DMS153 treated with DMSO at 0.1 percent for 48 hours (cell line): ENCODE measurements around the gene DELE1.

ENCODE experiments used
- DNase-seq: peaks from one replicate; lab custom pipeline; 2025; ENCODE audit not compliant: unreplicated experiment; lab: John Stamatoyannopoulos, UW

Gene DELE1, protein sequence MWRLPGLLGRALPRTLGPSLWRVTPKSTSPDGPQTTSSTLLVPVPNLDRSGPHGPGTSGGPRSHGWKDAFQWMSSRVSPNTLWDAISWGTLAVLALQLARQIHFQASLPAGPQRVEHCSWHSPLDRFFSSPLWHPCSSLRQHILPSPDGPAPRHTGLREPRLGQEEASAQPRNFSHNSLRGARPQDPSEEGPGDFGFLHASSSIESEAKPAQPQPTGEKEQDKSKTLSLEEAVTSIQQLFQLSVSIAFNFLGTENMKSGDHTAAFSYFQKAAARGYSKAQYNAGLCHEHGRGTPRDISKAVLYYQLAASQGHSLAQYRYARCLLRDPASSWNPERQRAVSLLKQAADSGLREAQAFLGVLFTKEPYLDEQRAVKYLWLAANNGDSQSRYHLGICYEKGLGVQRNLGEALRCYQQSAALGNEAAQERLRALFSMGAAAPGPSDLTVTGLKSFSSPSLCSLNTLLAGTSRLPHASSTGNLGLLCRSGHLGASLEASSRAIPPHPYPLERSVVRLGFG

DNA sequence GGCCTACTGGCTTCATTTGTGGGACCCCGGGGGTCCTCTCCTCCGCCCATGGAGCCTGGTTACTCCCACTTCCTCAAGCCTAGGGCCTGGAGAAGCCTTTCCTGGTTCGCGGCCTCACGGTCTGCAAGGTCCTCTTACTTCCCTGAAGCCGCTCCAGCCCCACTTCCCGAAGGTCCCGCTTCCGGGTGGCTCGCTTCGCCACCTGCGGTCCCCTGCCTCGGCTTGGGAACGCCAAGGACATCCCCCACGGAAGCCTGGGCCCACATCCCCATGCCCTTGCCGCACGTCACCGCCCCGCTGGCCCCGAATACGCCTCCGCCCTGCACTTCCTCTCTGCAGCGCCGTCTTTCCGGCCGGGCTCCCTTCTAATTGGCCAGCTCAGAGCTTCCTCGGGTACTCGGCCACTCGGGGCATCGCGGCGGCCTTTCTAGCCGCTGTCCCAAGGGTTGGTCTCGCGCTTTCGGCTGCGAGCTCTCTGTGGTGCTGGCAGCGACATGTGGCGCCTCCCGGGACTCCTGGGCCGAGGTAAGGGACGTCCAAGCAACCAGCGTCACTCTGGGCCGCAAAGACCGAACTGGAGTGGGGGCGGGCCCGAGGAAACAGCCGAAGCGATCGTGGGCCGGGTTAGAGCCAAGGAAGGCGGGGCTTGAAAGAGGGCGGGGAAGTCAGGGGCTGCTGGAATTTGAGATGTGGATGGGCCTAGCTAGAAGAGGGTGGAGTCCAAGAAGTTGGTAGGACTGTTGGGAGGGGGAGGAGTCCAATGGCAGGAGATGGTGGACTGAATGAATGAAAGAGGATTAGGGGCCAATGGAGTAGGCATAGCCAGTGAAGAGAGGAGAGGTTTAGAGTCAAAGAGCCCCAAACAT is at the start of gene DELE1:
Gene DELE1, plus strand, starts transcription at position 424 of the 866 bp plus-strand sequence. Its CDS starts 71 bp downstream, at position 495.
- peak; percentile 38 for DNase-seq

DNA sequence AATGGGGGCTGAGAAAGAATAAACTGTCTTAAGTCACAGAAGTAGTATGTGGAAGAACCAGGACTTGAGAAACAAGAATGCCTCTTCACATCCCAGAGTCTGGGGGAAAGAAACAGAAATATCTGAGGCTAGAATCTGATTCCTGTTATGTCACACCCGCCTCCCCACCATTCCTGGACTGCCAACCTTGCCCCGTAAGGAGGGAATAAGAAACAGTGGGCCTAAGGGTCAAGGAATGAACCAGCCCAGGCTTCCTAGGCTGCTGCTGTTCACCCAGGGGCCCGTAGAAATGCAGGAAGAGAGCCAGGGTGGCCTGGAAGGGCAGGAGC is 49.8 kb upstream of the DELE1 start:
- DNase-seq: no peak

- no peak for DNase-seq
Measured at GRCh38 chr5:141874262-141874964, 49.3 kb upstream of the DELE1 start.

GRCh38 chr5:141875022-141875740 is 48.5 kb upstream of the DELE1 start:
- DNase-seq: no peak

- no peak for DNase-seq
Measured at GRCh38 chr5:141875795-141876627, 47.7 kb upstream of the DELE1 start.

DNA sequence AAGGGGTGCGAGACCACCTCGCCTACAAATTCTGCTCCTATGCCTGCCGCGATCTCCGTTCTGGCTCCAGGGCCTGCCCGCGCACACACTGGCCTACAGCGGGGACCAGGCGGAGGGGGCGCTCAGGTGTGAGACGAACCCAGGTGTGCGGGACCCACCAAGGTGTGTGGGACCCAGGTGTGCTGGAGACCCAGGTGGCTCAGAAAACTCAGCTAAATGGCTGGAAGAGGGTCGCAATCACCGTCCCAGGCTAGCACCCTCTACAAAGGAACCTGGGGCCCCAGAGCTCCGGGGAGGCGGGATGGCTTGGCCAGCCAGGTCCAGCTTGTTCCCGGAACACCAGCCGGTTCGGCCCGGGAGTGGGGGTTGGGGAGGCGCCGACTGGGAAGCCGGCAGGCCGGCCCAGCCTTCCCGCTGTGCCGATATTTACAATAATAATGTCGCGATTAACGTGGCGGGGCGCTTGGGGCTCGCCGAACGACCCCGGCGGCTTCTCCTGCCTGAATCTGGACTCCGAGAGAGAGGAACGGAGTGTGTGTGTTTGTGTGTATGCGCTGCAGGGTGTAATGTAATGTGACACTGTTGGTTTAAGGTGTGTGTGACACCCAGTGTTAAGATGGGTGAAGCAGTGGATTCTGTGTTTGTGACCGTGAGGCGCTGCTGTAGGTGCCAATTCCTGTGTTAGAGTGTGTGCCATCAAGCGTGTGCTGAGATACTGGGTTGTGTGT is 46.9 kb upstream of the DELE1 start:
- DNase-seq: no peak

DNA sequence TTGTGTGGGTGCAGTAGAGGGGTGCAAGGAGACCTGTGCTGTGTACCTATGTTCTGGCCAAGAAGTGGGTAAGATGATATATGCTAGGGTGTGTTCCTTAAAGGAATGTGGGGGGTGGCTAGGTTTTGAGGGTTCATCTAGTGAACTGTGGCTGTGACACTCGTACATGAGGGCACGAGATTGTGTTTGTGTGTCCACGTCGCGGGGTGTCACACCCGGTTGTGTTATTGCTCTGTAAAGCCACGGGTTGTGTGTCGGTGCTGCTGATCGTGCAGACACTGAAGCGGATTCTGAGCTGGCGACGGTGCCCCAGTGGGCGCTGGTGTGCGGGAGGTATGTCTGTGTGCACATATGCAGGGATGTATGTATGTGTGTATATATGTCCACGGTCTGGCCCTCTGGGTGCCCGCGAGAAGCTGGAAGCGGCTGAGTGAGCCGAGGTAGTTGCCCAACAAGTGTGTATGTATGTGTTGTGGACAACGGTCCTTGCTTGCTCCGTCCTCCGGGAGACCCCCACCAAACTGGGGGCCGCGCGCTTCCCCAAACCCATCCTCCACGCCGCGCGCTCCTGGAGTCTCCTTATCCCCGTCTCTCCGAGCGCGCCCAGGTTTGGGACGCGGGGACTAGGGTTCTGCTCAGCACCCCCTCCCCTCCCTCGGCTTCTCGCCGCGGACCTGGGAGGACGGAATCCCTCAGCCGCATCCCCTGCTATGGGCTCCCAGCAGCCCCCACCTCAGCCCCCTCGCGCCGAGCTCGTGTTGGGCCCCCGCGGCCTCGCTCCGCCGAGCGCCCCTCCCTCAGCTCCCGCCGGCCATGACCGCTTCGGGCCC is 46.1 kb upstream of the DELE1 start:
- DNase-seq: no peak

- no peak for DNase-seq
Measured at GRCh38 chr5:141878186-141878710, 45.4 kb upstream of the DELE1 start, which contains the start of gene PCDH1. Gene PCDH1, minus strand, starts transcription at chr5:141878410. Its CDS starts 148 bp downstream, at chr5:141878262.

DNA sequence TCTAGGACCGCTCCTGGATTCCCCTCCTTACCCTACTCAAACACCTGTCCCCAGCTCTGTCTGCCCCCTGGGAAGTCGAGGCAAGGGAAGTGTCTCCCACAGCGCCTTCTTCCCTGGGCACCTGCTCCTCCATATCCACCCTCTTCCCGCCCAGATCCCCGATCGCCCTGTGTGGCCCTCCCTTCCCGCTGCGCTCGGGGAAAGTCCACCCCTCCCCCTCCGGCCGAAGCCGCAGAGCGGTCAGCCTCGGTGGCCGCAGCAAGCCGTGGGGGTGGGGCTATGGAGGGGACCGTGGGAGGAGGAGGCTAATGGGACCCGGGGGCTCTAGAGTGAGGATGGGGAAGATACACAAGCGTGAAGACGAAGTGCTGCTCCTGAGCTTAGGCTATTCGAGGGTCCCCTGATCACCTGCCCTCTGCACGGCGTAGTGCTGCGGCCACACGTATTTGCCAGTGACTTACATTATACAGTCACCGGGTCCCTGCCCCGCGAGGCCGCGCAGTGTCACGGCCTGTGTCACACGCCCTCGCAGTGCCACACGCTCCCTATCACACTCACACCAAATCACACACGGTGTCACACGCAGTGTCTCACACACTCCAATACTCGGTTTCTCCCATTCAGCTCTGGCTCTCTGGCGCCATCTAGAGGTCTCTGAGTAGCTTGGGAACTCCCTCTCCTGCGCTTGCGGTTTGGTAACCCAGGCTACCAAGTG is 44.8 kb upstream of the DELE1 start:
- peak; percentile 34 for DNase-seq

DNA sequence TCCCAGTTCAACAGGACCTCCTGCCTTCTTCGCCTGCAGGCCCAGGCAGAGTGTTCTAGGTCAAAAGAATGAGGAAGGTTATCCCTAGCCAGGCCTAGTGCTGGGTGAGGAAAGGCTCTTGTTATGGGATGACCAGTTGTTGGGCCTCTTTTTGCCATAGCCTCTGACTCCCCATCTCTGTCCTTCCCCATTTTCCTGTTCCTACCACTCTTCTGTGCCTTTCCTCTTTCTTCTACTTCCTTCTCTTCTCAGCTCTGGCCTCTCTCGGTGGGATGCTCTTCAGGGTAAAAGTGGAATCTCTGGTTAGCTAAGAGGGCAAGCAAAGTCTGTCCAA is 44.3 kb upstream of the DELE1 start:
- DNase-seq: no peak

- no peak for DNase-seq
Measured at GRCh38 chr5:141879941-141880738, 43.5 kb upstream of the DELE1 start.

GRCh38 chr5:141880961-141881801 is 42.5 kb upstream of the DELE1 start:
- DNase-seq: no peak

DNA sequence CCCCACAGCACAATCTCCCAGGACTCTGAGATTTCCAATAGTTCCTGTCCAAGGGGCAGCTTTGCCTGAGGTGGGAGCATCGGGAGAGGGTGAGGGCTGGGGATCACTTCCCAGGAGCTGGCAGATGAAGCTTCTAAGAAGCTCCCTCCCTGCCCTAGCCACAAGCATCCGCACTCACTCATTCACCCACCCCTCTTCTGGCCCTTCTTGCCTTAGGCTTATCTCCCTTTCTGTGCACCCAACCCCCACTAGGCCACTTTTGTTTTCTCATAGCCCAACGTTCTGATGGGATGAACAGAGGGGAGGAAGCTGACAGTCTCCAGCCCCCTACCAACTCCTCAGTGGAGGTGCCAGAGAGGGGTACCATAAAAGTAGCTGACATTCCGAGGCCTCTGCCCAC is 41.8 kb upstream of the DELE1 start:
- no peak for DNase-seq

- DNase-seq: no peak
Measured at GRCh38 chr5:141882594-141883183, 41.0 kb upstream of the DELE1 start.

DNA sequence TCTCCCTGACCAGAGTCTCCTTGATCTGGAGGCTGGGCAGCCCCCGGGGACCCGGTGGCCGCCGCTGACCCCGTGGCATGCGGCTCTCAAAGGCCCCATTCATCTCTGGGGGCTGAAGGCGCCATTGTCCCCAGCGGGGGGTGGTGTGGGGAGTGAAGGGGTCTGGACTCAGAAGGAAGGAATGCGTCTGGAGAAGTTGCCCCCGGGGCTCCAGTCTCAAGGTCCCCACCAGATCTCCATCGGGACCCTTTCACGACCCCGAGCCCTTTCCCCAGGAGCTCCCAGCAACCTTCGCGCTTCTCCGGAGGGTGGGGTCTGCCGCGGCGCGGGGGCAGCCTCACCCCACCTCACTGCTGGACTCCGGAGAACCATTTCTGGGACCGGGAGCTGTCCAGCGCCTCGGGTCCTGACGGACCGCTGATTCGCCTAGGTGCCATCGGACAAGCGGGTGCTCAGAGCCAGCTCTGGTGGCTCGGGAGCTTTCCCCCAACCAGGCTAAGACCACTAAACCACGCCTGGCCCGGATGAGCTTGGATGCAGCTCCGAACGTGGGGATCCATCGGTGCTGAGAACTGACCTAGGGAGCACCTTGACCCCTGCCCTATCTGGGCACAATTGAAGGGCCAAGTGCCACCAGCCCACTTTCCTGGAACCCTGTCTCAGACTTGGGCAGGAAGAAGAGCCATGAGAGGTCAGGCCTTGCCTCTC is 40.3 kb upstream of the DELE1 start:
- DNase-seq: no peak
